8988T (cell line): ENCODE data around the gene NCOA3.

Experiments
- DNase-seq: peaks from one replicate; pipeline ENCODE4 v3.0.0; 2011

Gene NCOA3

DNA sequence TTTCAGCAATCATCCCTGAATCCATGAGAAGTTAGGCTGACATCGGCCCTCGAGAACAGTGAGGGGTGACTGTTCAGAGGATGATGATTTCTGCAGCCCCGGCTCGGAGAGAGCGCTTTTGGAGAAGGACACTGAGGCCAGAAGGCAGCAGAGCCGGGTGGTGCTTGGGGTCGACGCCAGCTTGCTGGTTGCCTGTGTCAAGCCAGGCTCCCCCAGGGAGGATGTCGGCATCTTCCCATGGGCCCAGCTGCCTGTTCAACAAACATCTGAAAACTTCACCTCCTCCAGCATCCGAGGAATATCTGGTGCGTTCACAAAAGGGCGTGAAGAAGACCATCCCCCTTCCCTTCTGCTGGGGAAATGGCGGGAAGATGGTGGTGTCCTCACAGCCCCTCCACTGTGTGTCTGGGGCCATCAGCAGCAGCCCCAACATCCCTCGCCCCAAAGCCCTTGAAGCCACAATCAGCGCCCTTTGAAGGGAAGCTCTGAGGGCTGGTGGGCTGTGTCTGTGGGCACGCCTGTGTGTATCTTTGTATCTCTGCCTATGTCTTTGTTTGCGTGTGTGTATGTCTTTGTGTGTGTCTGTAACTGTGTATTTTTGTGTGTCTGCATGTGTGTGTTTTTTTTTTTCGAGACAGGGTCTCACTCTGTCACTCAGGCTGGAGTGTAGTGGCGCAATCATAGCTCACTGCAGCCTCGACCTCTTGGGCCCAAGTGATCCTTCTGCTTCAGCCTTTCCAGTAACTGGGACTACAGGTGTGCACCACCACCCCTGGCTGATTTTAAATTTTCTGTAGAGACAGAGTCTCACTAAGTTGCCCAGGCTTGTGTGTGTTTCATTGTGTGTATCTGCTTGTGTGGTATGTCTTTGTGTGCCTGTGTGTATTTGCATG lies 185.7 kb downstream of the NCOA3 start:
- no peak for DNase-seq

- no peak for DNase-seq
Measured at GRCh38 chr20:47688385-47689381, 187.0 kb downstream of the NCOA3 start.

- no peak for DNase-seq
Measured at GRCh38 chr20:47689731-47690130, 188.0 kb downstream of the NCOA3 start.

- no peak for DNase-seq
Measured at GRCh38 chr20:47691625-47692024, 189.9 kb downstream of the NCOA3 start.

DNA sequence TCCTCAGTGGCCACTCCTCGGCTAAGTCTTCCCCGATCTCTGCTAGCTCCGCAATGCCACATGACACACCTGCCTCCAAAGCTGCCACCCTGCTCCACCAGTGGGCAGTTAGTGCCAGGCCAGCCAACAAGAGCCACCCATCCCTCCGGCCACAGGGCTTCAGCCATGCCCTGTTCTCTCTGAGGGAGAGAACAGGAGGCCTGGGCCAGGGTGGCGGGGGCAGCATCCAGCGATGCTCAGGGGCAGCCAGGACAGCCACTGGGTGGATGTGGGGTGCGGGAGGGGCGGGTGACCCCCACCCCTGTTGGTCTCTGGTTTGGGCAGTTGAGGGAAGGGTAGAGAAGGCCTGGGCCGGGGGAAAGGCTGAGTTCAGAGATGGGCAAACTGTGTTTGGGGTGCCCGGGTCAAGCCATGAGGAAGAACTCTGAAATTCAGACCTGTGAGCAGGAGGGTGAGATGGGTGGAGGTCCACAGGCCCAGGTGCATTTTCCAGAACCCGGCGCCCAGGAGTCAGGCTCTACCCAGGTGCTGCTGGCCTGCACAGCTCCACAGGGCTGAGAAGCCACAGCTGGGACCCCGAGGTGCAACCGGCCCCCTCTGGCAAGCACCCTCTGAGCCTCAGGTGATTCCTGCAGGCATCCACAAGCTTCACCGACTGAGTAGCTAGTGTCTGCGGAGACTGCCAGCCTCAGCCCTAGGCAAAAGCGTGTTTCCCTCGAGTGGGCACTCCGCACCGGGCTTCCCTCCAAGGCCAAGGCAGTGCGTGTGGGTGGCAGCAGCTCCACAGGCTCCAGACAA lies 192.5 kb downstream of the NCOA3 start:
- no peak for DNase-seq

GRCh38 chr20:47696856-47697255 lies 195.2 kb downstream of the NCOA3 start:
- DNase-seq = no peak

DNA sequence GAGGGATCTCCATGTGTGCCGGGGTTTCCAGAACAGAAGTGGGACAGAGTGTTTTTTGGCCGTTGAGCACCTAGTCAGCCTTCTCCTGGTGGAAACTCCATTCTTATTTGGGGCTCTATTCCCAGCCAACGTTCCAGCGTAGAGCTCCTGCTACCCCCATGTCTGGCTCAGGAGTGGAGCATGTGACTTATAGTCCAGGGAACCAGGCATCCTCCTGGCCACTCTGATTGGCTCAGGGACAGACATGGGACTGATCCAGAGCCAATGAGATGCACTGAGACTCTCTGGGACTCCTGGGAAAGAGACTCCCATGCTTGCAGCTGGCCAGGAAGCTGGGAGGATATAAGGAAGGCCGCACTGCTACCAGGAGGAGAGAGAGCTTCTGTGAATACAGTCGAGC lies 196.5 kb downstream of the NCOA3 start:
- no peak for DNase-seq

DNA sequence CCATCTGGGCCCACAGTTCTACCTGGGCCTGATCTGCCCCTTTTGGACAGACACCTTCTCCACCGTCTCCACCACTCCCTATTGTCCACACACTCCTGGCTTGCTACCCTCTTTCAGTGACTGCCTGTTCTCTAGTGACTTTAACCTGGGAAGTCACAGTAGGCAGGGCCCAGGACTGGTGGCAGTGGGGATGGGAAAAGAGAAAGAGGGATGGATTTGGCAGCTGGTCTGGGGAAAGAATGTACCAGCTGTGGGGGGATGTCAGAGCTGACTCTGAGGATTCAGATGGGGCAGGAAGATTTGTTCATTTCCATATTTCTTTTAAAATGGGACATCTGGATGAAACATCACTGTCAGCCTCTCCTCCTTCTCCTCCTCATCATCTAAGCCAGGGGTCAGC lies 198.1 kb downstream of the NCOA3 start:
- no peak for DNase-seq

GRCh38 chr20:47700327-47700726 lies 198.6 kb downstream of the NCOA3 start:
- no peak for DNase-seq

GRCh38 chr20:47701612-47702011 lies 199.9 kb downstream of the NCOA3 start:
- DNase-seq = no peak

DNA sequence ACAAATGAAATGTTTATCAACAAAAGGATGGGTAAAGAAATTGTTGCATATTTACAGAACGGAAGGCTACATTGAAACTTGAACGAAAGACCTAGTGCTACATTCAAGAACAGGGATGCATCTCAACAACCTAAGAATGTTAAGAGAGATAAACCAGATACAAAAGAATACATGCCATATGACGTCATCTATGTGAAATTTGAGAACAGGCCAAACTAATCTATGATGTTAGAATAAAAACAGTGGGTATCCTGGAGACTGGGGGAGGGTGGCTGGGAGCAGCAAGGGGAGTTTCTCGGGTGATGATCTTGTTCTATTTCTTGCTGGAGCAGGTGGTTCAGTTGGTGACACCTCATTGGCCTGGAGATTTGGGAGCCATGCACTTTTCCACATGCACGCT lies 202.1 kb downstream of the NCOA3 start:
- DNase-seq = no peak

DNA sequence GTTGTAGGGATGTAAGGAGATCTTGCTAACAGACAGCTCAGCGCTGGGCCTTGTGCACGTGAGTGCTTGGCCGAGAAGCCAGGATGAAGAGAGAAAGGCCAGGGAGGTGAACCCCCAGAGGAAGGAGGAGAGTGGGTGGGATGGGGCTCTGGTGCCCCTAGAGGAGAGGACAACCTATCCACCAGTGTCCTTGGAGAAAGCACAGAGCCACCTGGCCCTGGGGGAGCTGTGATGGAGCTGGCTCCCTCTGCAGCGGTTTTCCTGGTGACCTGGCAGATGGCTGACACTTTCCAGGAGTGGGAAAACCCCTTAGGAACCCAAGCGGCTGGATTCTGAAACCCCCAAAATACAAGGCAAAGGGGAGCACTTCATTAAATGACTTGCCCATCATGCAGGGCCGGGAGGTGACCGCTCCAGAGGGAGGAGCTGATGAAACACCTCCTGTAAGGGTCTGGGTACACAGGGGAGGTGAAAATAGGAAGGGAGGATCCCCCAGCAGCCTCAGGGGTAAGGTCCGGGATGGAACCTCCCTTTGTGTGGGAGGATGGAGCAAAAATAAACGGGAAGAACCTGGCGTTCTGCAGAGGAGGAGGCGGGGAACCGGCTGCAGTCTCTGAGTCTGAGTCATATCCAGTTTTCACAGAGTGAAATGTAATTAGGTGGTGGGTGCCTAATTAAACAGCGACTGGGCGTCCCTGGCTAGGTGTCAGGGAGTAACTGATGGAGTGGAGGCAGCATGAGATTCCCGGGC lies 203.2 kb downstream of the NCOA3 start:
- no peak for DNase-seq

DNA sequence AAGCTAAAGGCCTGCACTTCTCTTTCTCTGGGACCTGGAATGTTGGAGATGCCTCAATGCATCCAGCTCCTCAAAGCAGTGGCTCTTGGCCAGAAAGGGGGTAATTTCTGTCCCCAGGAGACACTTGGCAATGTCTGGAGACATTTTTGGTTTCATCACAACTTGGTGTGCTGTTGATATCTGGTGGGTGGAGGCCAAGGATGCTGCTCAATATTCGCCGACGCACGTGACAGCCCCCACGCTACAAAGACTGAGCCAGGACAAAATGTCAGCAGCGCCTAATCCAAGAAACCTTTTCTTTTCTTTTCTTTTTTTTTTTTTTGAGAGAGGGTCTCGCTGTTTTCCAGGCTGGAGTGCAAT lies 203.8 kb downstream of the NCOA3 start:
- no peak for DNase-seq

DNA sequence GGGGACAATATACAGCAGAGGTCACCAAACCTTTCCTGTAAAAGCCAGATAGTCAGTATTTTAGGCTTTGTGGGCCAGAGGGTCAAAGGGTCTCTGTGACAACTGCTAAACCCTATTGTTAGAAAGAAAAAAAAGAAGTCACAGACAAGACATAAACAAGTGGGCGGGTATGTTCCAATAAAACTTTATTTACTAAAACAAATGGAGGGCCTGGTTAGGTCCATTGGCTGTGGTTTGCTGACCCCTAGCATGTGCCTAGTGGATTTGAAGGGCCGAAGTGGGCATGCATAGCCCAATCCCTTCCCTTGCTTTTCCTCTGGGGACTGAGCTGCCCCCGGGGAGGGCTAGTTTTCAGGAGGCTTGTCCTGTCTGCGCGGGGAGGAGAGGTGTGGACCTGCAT lies 204.7 kb downstream of the NCOA3 start:
- DNase-seq = no peak
